Measurements from ENCODE around the gene NCF4. TPM values are rescaled to one million over a fixed set of nuclear protein-coding genes. Genes with fewer than 3 reads are reported as not detected.

NCF4 gene
- total RNA-seq, 1 donor: 108 TPM

GRCh38 chr22:36835903-36836302, 24.9 kb upstream of the NCF4 start:
- no peak for DNase-seq (ENCODE audit: low read depth in 2 of 3, low spot score in 2 of 3)

- DNase-seq (ENCODE audit: low read depth in 2 of 3, low spot score in 2 of 3): no peak
Observed at GRCh38 chr22:36838119-36839030, 22.4 kb upstream of the NCF4 start.

DNA sequence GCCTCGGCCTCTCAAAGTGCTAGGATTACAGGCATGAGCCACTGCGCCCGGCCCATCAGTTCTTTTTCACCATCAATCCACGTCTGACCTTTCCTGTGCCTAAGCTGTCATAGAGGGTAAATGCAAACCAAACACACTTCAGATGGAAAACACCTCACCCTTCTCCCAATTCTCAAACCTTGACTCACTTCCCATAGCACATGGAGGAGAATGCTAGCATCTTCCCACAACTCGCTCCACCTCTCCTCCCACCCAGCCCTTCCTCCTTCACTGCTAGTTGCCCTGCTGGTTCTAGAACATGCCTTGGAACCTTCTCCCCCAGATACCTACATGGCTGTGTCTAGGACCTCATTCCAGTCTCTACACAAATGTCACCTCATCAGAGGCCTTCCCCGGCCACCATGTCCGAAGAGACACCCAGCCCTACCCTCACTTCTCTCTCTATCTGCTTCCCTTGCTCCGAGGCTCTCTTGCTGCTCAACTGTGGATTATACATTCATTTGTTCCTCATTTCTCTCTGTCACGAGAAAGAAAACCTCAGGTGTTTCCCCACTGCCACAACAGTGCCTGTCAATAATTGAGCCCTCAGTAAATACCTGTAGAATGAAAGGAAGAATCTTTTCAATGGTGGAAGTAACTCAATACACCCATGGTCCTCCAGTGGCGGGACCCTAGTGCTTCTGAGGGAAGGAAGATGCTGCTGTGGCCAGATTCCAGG, 21.3 kb upstream of the NCF4 start:
- DNase-seq (ENCODE audit: low read depth in 2 of 3, low spot score in 2 of 3): peak in 1 of 3 donors; percentile 28

DNA sequence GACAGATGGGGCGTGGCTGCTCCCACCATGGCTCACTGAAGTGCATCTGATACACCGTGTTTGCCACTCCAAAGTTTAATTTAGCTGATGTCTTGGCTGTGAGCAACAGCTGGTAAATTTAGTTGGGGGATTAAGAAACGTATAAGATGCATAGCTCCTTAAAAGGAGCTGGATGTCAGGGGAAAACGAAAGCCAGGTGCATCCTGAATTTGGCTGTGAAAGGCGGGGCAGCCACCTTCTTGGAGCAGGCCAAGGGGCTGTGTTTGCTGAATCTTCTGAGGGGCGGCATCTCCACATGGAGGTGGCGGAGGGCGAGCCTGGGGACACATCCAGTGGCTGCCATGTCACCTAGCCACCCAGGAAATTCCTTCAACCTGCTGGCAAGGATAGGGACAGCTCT, 20.7 kb upstream of the NCF4 start:
- DNase-seq (ENCODE audit: low read depth in 2 of 3, low spot score in 2 of 3): peak in 1 of 3 donors; percentile 65

- DNase-seq (ENCODE audit: low read depth in 2 of 3, low spot score in 2 of 3): no peak
Observed at GRCh38 chr22:36846271-36846670, 14.5 kb upstream of the NCF4 start.

- no peak for DNase-seq (ENCODE audit: low read depth in 2 of 3, low spot score in 2 of 3)
Observed at GRCh38 chr22:36846949-36847348, 13.9 kb upstream of the NCF4 start.

DNA sequence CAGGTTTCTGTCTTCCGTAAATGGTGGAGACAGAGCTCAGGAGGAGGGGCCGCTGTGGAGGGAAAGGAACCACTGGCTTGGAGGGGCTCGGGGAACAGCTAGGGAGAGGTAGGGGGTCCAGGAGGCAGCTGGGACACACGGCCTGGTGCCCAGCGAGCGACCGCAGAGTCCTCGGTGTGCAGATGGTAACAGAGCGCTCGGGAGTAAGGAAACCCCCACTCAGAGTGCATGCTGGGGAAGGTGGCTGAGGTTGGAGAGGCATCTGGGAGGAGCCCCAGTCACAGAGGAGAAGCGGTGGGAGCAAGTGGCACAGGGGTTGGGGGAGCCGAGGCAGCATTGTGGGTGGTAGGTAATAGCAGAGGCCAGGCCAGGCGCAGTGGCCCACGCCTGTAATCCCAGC, 10.8 kb upstream of the NCF4 start:
- no peak for DNase-seq (ENCODE audit: low read depth in 2 of 3, low spot score in 2 of 3)

GRCh38 chr22:36850682-36851081, 10.1 kb upstream of the NCF4 start:
- DNase-seq (ENCODE audit: low read depth in 2 of 3, low spot score in 2 of 3): no peak

DNA sequence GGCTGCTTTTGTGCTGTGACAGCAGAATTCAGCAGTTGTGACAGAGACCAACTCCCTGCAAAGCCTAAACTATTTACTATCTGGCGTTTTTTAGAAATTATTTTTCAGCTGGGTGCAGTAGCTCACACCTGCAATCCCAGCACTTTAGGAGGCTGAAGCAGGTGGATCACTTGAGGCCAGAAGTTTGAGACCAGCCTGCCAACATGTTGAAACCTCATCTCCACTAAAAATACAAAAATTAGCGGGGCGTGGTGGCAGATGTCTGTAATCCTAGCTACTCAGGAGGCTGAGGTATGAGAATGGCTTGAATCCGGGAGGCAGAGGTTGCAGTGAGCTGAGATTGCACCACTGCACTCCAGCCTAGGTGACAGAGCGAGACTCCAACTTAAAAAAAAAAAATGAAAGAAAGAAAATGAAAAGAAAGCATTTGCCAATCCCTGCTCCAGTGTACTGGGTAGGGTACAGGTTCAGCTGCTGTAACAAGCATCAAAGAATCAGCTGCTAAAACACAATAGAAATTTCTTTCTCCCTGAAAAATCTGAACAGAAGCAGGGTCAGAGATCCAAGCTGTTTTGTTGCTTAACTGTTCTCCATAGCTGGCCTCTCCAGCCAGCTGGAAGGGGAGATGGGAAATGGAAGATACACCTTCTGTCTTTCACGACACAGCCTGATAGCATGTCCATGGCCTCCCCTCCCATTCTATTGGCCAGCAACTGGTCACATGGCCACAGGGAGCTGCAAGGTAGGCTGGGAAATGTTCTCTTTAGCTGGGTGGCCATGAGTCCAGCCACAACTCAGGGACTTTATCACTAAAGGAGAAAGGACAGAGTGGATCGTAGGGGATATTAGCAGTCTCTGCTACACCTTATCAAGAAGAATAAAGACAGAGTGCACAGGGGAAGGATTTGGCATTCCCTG, 8.5 kb upstream of the NCF4 start:
- no peak for DNase-seq (ENCODE audit: low read depth in 2 of 3, low spot score in 2 of 3)

- DNase-seq (ENCODE audit: low read depth in 2 of 3, low spot score in 2 of 3): peak; percentile 72 to 96 (median 88)
Observed at GRCh38 chr22:36853407-36854099, 7.3 kb upstream of the NCF4 start.

DNA sequence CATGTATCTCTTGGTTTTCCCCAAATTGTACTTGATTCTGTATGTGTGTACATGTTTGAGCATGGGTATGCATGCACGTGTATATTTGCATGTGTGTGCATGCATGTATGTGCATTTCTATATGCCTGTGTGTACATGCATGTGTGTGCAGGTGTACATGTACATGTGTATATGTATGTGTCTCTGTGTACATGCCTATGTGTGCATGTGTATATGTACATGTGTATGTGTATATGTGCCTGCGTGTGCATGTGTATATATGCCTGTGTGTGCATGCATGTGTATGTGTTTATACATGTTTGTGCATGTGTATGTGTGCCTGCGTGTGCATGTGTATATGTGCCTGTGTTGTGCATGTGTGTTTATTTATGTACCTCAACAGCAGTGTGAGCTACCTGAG, 5.3 kb upstream of the NCF4 start:
- DNase-seq (ENCODE audit: low read depth in 2 of 3, low spot score in 2 of 3): no peak

DNA sequence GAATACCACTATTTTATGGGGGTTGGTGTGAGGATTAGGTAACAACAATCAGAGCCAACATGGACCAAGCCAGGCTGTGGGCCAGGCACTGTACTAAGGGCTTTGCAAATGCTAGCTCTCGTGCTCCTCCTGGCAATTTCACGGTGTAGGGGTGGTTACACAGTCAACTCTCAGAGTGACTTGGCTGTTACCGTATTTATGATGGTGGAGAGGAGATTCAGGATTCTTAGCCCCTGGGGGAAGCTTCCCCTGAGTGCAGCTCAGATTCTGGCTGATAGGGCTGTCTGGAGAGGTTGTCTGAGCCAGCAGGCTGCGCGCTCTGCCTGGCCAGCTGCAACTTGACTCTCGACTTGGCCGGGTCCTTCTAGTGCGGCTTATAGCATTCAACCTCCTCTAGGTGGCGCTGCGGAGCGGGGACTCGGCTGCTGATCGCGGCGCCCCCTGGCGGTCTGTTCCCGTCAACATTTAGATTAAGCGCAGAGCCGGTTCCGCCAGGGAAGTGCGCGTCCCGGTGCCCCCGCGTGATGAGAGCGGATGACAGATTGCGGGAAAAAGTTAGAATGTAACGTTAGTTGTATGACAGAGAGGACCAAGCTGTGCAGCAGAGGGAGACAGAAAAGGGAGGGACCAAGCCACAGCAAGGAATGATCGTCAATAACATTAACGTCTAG, 4.5 kb upstream of the NCF4 start:
- peak; percentile 88 to 95 (median 94) for DNase-seq (ENCODE audit: low read depth in 2 of 3, low spot score in 2 of 3)

DNA sequence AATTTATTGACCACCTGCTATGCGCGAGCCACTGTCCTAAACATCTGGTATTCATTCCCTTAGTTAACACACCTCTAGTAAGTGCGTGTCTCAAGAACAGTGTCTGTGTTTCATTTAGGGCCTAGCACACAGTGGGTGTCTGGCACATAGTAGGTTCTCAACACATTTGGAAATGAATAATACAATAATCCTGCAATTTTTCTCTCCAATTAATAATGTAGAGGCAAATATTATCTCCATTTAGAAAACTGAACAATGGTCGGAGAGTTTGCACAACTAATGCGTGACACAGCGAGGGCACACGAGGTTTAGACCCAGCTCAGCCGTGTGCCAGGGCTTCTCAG, 4.0 kb upstream of the NCF4 start:
- no peak for DNase-seq (ENCODE audit: low read depth in 2 of 3, low spot score in 2 of 3)

DNA sequence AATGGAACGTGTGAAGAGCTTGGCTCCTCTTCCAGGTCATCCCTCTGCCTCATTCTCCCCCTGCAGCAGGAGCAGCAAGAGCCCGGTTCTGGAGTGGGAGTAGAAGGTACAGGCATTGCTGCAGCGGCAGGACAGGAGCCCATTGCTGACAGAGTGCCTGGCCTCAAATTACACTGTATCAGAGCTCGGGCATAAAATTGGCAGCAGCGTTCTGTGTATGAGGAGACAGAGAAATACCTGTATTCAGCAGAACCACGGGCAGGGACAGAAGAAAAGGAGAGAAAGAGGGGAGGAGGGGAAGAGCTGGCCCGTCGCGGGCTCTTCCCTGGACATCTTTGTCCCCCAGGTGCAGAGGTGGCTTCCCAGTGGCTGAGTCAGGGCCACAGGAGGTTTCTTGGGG, 2.6 kb upstream of the NCF4 start:
- DNase-seq (ENCODE audit: low read depth in 2 of 3, low spot score in 2 of 3): no peak

DNA sequence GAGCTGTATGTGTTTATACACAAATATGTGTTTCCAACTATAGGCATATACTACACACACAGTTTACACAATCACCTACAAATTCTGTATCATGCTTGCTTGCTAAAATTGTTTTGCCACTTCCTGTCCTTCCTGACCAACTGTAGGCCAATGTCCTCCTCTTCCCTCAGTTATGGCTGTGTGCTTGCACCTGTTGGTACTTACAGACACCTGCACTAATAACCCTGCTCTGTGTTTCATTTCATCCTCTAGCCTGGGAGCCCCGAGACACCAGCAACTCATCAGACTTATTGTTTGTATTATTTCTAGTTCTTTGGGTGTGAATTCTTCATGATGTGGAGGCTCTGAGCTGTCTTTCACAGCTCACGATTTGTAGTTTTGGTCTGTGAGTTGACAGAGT, 1.8 kb upstream of the NCF4 start:
- DNase-seq (ENCODE audit: low read depth in 2 of 3, low spot score in 2 of 3): no peak

DNA sequence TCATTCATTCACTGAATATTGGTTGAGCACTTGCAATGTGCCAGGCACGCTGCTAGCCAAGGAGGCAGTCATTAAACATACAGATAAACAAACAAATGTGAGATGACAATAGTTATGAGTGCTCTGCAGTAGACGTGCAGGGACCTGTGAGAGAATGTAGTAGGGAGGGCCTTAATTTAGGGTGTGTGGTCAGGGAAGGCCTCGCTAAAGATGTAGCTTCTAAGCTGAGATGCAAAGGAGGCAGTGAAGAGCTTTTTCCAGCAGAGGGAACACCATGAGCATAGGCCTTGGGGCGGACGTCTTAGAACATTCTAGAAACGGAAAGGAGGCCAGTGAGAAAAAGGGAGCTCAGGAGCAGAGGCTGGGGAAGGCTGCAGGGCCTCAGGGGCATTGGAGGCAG, 789 bp upstream of the NCF4 start:
- no peak for DNase-seq (ENCODE audit: low read depth in 2 of 3, low spot score in 2 of 3)

DNA sequence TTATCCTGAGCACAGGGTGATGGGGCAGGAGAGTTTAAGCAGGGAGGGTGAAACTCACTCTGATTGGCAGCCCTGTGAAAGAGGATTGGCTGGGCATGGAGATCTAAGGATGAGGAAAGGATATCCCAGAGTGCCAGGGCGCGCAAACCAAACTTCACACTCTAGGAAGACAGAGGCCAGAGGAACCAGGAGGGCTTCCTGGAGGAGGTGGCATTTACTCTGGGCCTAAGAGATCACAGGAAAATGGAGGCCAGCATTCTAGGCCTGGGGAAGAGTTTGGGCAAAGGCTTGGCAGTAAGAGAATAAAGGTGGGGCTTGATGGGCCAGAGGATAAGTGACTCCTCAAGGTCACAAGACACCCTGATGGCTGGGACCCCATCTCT, 377 bp upstream of the NCF4 start:
- no peak for DNase-seq (ENCODE audit: low read depth in 2 of 3, low spot score in 2 of 3)

DNA sequence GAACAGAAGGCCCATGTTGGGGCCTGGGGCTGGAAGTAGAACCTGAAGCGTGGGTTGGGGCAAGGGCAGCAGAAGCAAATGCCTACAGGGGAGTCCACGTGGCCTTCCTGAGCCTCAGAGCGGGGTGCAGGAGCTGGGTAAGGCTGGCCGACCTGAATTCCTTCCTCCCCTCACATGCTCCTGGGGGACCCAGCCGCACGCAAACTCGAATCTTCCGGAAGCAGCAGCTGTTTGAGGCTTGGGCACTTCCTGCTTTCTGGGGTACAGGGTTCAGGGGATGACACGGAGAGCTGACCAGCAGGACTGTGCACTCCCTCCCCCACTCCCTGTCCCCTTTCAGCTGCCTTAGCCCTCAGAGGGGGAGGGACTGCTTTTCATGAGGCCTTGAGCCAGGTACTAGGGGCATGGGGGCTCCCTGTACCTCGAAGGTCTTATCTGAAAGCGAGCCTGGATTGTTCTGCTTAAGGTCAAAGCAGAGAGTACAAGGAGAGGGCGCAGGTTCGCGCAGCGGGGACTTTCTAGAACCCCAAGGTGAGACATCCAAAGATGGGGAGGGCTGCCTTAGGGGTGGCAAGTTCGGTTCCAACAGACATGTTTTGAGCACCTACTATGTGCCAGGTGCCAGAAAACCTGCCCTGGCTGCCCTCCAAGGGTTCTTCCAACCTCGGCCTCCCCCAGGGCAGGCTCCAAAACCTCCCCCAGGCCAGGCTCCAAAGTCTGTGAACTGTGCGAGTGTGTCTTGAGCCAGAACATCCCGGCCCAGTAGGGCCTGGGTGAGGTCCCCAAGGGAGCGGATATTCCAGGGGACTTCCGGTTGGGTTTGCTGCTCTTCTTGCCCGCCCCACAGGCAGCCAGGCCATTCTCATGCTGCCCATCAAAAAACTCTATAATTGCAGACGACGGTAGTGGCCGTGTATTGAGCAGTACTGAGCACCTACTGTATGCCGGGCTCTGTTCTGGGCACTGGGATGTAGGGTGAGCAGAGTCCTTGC, 1.7 kb downstream of the NCF4 start:
- peak in 2 of 3 donors; percentile 83 to 95 for DNase-seq (ENCODE audit: low read depth in 2 of 3, low spot score in 2 of 3)

- DNase-seq (ENCODE audit: low read depth in 2 of 3, low spot score in 2 of 3): no peak
Observed at GRCh38 chr22:36863281-36863680, 2.5 kb downstream of the NCF4 start.

Measured in hematopoietic multipotent progenitor cell (in vitro differentiated cells).